ENCODE results near the gene GASK1B. TPM values are rescaled to one million over a fixed set of nuclear protein-coding genes. Genes with fewer than 3 reads are reported as not detected.

The GASK1B gene
- total and polyA plus RNA-seq, 4 experiments from 2014 or later = 0.58 to 0.70 TPM; not detected in 2

GRCh38 chr4:158200214-158200613 is 27.4 kb upstream of the GASK1B start:
- CTCF ChIA-PET (ENCODE audit: partially characterized antibody) = no interaction called here
- Mint-ChIP-seq H3K9me3 (peaks cover 0 to 3% (median 0%) of the 10 kb centered on the region in 8 donors), H3K4me3 (no peak overlapping the region), H3K27ac (no peak overlapping the region), H3K27me3 (no peaks in the 10 kb centered on the region), H3K4me1 (no peaks in the 10 kb centered on the region), H3K36me3 (no peaks in the 10 kb centered on the region)
- DNase-seq = no peak
- H3K27me3 ChIP-seq (ENCODE audit: insufficient read depth, low read length) = no peaks in the 10 kb centered on the region
- no peak overlapping the region for H3K4me3 ChIP-seq (ENCODE audit: low read length in 2 of 2)
- intact Hi-C loops (cut with micrococcal nuclease) = no loop called here
- H3K9me3 ChIP-seq (ENCODE audit: control insufficient read depth in 1 of 2, low read length in 2 of 2) = no peaks in the 10 kb centered on the region
- H3K4me1 ChIP-seq (ENCODE audit: insufficient read depth, low read length) = no peaks in the 10 kb centered on the region
- POLR2A ChIA-PET (ENCODE audit: partially characterized antibody) = no interaction called here
- H3K27ac ChIP-seq (ENCODE audit: low read depth, low read length) = no peak overlapping the region
- H3K36me3 ChIP-seq (ENCODE audit: insufficient read depth, low read length) = no peaks in the 10 kb centered on the region

GRCh38 chr4:158197194-158197776 is 24.5 kb upstream of the GASK1B start:
- H3K9me3 Mint-ChIP-seq = peaks cover 0 to 3% (median 0%) of the 10 kb centered on the region in 8 donors
- H3K27ac ChIP-seq (ENCODE audit: low read depth, low read length) = no peak overlapping the region
- H3K27ac Mint-ChIP-seq = no peak overlapping the region
- ChIA-PET CTCF (ENCODE audit: partially characterized antibody) (no interaction called here), POLR2A (ENCODE audit: partially characterized antibody) (no interaction called here)
- H3K4me1 ChIP-seq (ENCODE audit: insufficient read depth, low read length) = no peaks in the 10 kb centered on the region
- H3K4me3 ChIP-seq (ENCODE audit: low read length in 2 of 2) = no peak overlapping the region
- H3K27me3 Mint-ChIP-seq = no peaks in the 10 kb centered on the region
- no peaks in the 10 kb centered on the region for H3K9me3 ChIP-seq (ENCODE audit: control insufficient read depth in 1 of 2, low read length in 2 of 2)
- no peaks in the 10 kb centered on the region for H3K36me3 Mint-ChIP-seq
- H3K4me3 Mint-ChIP-seq = no peak overlapping the region
- peaks cover 0 to 3% (median under 1%) of the 10 kb centered on the region in 4 donors for H3K4me1 Mint-ChIP-seq
- no peak for DNase-seq
- H3K36me3 ChIP-seq (ENCODE audit: insufficient read depth, low read length) = no peaks in the 10 kb centered on the region
- no peaks in the 10 kb centered on the region for H3K27me3 ChIP-seq (ENCODE audit: insufficient read depth, low read length)
- intact Hi-C loops (cut with micrococcal nuclease) = no loop called here

DNA sequence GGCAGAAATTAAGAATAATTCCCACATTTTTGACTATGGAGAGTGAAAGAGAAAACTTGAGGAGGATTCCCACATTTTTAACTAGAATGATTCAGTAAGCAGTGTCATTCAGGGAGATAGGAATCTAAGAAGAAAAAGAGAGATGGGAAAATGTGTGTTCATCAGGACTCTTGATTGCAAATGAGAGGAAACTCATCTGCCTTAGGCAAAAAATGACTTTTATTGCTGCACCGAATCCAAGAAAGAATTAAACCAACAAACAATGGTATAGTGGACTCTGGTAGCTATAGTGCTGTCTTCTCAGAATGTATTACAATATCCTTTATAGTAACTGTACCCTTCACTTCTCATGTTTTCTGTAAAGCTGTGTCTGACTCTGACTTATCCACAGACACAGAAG is 22.5 kb upstream of the GASK1B start:
- CTCF ChIA-PET (ENCODE audit: partially characterized antibody) = no interaction called here
- no peaks in the 10 kb centered on the region for H3K36me3 Mint-ChIP-seq
- POLR2A ChIA-PET (ENCODE audit: partially characterized antibody) = no interaction called here
- no peak overlapping the region for H3K27ac ChIP-seq (ENCODE audit: low read depth, low read length)
- intact Hi-C loops (cut with micrococcal nuclease) = no loop called here
- H3K4me1 Mint-ChIP-seq = peaks cover 0 to 3% (median under 1%) of the 10 kb centered on the region in 4 donors
- H3K36me3 ChIP-seq (ENCODE audit: insufficient read depth, low read length) = no peaks in the 10 kb centered on the region
- no peak overlapping the region for H3K27ac Mint-ChIP-seq
- DNase-seq = no peak
- no peak overlapping the region for H3K4me3 Mint-ChIP-seq
- no peak overlapping the region for H3K4me3 ChIP-seq (ENCODE audit: low read length in 2 of 2)
- H3K4me1 ChIP-seq (ENCODE audit: insufficient read depth, low read length) = no peaks in the 10 kb centered on the region
- no peaks in the 10 kb centered on the region for H3K9me3 ChIP-seq (ENCODE audit: control insufficient read depth in 1 of 2, low read length in 2 of 2)
- no peaks in the 10 kb centered on the region for H3K27me3 Mint-ChIP-seq
- no peaks in the 10 kb centered on the region for H3K27me3 ChIP-seq (ENCODE audit: insufficient read depth, low read length)
- no peaks in the 10 kb centered on the region for H3K9me3 Mint-ChIP-seq

- no peak overlapping the region for H3K4me3 ChIP-seq (ENCODE audit: low read length in 2 of 2)
- intact Hi-C loops (cut with micrococcal nuclease) = no loop called here
- peak overlapping the region in 2 of 8 donors; percentile 7 to 17 for H3K4me3 Mint-ChIP-seq
- no peak overlapping the region for H3K27ac Mint-ChIP-seq
- H3K27me3 ChIP-seq (ENCODE audit: insufficient read depth, low read length) = no peaks in the 10 kb centered on the region
- POLR2A ChIA-PET (ENCODE audit: partially characterized antibody) = no interaction called here
- no peaks in the 10 kb centered on the region for H3K36me3 ChIP-seq (ENCODE audit: insufficient read depth, low read length)
- H3K36me3 Mint-ChIP-seq = no peaks in the 10 kb centered on the region
- CTCF ChIA-PET (ENCODE audit: partially characterized antibody) = interaction anchor here (1.2 kb wide), 1 partner anchor 1010 kb away, joined by 4 read pairs; no protein-coding TSS in a partner anchor
- H3K4me1 ChIP-seq (ENCODE audit: insufficient read depth, low read length) = no peaks in the 10 kb centered on the region
- DNase-seq = no peak
- no peaks in the 10 kb centered on the region for H3K9me3 ChIP-seq (ENCODE audit: control insufficient read depth in 1 of 2, low read length in 2 of 2)
- H3K4me1 Mint-ChIP-seq = peaks cover 0 to 3% (median under 1%) of the 10 kb centered on the region in 4 donors
- no peaks in the 10 kb centered on the region for H3K27me3 Mint-ChIP-seq
- H3K27ac ChIP-seq (ENCODE audit: low read depth, low read length) = no peak overlapping the region
- H3K9me3 Mint-ChIP-seq = no peaks in the 10 kb centered on the region
Measured at GRCh38 chr4:158193171-158193749, 20.4 kb upstream of the GASK1B start.

DNA sequence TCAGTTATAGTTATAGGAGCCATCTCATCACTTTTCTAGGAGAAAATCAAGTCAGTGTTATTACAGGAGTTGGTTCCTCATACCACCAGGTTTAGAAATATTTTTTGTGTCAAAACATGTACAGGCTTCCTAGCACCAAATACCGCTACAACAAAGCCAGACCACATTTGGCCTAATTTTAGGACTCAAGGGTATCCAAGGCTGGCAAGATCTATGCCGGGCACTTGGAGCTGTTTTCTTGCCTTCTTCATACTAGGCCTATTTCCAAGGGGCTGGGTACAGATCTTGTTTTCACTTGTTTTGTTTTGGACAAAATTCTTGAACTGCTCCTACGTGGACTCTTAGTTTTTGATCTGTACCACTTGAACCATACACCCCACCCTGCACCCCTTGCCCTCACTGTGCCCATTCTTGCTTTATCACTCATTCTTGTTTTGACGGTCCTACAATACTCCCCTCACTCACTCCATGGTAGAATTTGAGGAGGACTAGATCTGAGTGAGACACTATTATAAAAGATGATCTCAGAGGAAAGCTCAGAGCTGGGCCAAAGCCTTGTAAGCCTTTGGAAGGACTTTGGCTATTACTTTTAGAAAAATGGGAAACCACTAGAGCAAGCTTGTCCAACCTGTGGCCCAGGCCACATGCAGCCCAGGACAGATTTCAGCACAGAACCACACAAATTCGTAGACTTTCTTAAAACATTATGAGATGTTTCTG is 19.8 kb upstream of the GASK1B start:
- Mint-ChIP-seq H3K9me3 (no peaks in the 10 kb centered on the region), H3K4me3 (no peak overlapping the region), H3K36me3 (no peaks in the 10 kb centered on the region), H3K27me3 (no peaks in the 10 kb centered on the region), H3K4me1 (peaks cover 0 to 3% (median under 1%) of the 10 kb centered on the region in 4 donors), H3K27ac (no peak overlapping the region)
- Histone ChIP-seq H3K36me3 (ENCODE audit: insufficient read depth, low read length) (no peaks in the 10 kb centered on the region), H3K4me3 (ENCODE audit: low read length in 2 of 2) (no peak overlapping the region), H3K4me1 (ENCODE audit: insufficient read depth, low read length) (no peaks in the 10 kb centered on the region), H3K9me3 (ENCODE audit: control insufficient read depth in 1 of 2, low read length in 2 of 2) (no peaks in the 10 kb centered on the region), H3K27ac (ENCODE audit: low read depth, low read length) (no peak overlapping the region), H3K27me3 (ENCODE audit: insufficient read depth, low read length) (no peaks in the 10 kb centered on the region)
- CTCF ChIA-PET (ENCODE audit: partially characterized antibody) = interaction anchor here (1.2 kb wide), 1 partner anchor 1011 kb away, joined by 4 read pairs; no protein-coding TSS in a partner anchor
- intact Hi-C loops (cut with micrococcal nuclease) = no loop called here
- DNase-seq = no peak
- POLR2A ChIA-PET (ENCODE audit: partially characterized antibody) = no interaction called here

DNA sequence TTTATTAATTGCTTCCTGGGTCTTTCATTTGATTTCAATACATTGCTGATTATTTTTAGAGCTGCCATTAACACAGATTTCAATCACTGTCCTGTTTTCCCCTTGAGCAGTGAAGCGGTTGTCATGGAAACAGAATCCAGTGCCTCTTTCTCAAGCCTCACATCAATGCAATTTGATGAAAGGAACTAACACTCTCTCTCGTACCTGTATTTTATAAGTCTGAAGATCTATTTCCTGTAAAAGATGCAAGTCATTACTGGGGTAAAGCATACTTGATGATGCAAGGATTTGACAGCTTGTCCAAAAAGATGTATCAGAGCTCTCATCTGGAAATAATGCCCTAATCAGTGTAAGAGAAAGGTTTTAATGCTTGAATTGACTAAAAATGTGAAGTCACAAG is 17.9 kb upstream of the GASK1B start:
- no peak overlapping the region for H3K27ac Mint-ChIP-seq
- no peaks in the 10 kb centered on the region for H3K27me3 Mint-ChIP-seq
- intact Hi-C loops (cut with micrococcal nuclease) = no loop called here
- H3K36me3 ChIP-seq (ENCODE audit: insufficient read depth, low read length) = no peaks in the 10 kb centered on the region
- H3K36me3 Mint-ChIP-seq = no peaks in the 10 kb centered on the region
- peaks cover 0 to 3% (median under 1%) of the 10 kb centered on the region in 4 donors for H3K4me1 Mint-ChIP-seq
- no peaks in the 10 kb centered on the region for H3K4me1 ChIP-seq (ENCODE audit: insufficient read depth, low read length)
- H3K4me3 ChIP-seq (ENCODE audit: low read length in 2 of 2) = no peak overlapping the region
- CTCF ChIA-PET (ENCODE audit: partially characterized antibody) = no interaction called here
- no peak overlapping the region for H3K27ac ChIP-seq (ENCODE audit: low read depth, low read length)
- POLR2A ChIA-PET (ENCODE audit: partially characterized antibody) = no interaction called here
- no peaks in the 10 kb centered on the region for H3K9me3 ChIP-seq (ENCODE audit: control insufficient read depth in 1 of 2, low read length in 2 of 2)
- H3K4me3 Mint-ChIP-seq = no peak overlapping the region
- H3K9me3 Mint-ChIP-seq = no peaks in the 10 kb centered on the region
- no peak for DNase-seq
- no peaks in the 10 kb centered on the region for H3K27me3 ChIP-seq (ENCODE audit: insufficient read depth, low read length)

- DNase-seq = no peak
- Histone ChIP-seq H3K27me3 (ENCODE audit: insufficient read depth, low read length) (no peaks in the 10 kb centered on the region), H3K4me3 (ENCODE audit: low read length in 2 of 2) (no peak overlapping the region), H3K4me1 (ENCODE audit: insufficient read depth, low read length) (no peaks in the 10 kb centered on the region), H3K36me3 (ENCODE audit: insufficient read depth, low read length) (no peaks in the 10 kb centered on the region), H3K27ac (ENCODE audit: low read depth, low read length) (no peak overlapping the region), H3K9me3 (ENCODE audit: control insufficient read depth in 1 of 2, low read length in 2 of 2) (no peaks in the 10 kb centered on the region)
- POLR2A ChIA-PET (ENCODE audit: partially characterized antibody) = no interaction called here
- H3K27me3 Mint-ChIP-seq = no peaks in the 10 kb centered on the region
- no peaks in the 10 kb centered on the region for H3K36me3 Mint-ChIP-seq
- H3K9me3 Mint-ChIP-seq = no peaks in the 10 kb centered on the region
- H3K4me3 Mint-ChIP-seq = no peak overlapping the region
- CTCF ChIA-PET (ENCODE audit: partially characterized antibody) = no interaction called here
- peaks cover 0 to 3% (median under 1%) of the 10 kb centered on the region in 4 donors for H3K4me1 Mint-ChIP-seq
- intact Hi-C loops (cut with micrococcal nuclease) = no loop called here
- H3K27ac Mint-ChIP-seq = no peak overlapping the region
Measured at GRCh38 chr4:158189422-158189821, 16.6 kb upstream of the GASK1B start.
